Breast epithelium (tissue), 4 donors: ENCODE data around the gene SERPINB13. TPM values are rescaled to one million over a fixed set of nuclear protein-coding genes. Genes with fewer than 3 reads are reported as not detected.

Experiments
- DNase-seq, 2 donors: peaks; one replicate each; pipeline ENCODE4 v3.0.0-alpha.2; 2019; ENCODE audit warnings: low spot score in 2 of 2
- H3K27ac ChIP-seq, 2 donors: fragments of 200-600 bp; sonication (generic) in 1 of 2; one replicate each; pipeline ENCODE4 v1.5.1; 2016 to 2019; ENCODE audit warnings: mild to moderate bottlenecking in 1 of 2
- H3K27me3 ChIP-seq, 2 donors: fragments of 200-600 bp; sonication (generic) in 1 of 2; one replicate each; pipeline versions ENCODE4 v1.5.1 to v1.6.0; 2017 to 2019; ENCODE audit warnings: control low read depth in 1 of 2, mild to moderate bottlenecking in 1 of 2
- H3K36me3 ChIP-seq: fragments of 200-600 bp; one replicate; pipeline ENCODE4 v1.5.1; 2019
- H3K4me1 ChIP-seq, 2 donors: fragments of 200-600 bp; sonication (generic); one replicate each; pipeline ENCODE4 v1.5.1; 2016 to 2019; ENCODE audit warnings: control low read depth in 1 of 2
- H3K4me3 ChIP-seq, 3 donors: fragments of 200-600 bp; sonication (generic); 1 replicate in 2 of 3; 2 replicates in 1 of 3; pipeline ENCODE4 v1.5.1; 2016 to 2019; ENCODE audit warnings: mild to moderate bottlenecking in 3 of 3, moderate library complexity in 2 of 3
- H3K9me3 ChIP-seq, 2 donors: fragments of 200-600 bp; sonication (generic) in 1 of 2; one replicate each; pipeline ENCODE4 v1.5.1; 2016 to 2019; ENCODE audit warnings: control low read depth in 1 of 2
- POLR2A ChIP-seq: fragments of 450-650 bp; IDR thresholded peaks from one replicate; pipeline ENCODE4 v1.6.1; 2016; ENCODE audit warnings: antibody characterized with exemption, mild to moderate bottlenecking, moderate library complexity
- POLR2AphosphoS5 ChIP-seq, 3 donors: sonication (generic); formaldehyde crosslinking; IDR thresholded peaks; one replicate each; pipeline ENCODE4 v1.6.1; 2017; ENCODE audit warnings: antibody characterized with exemption in 3 of 3
- intact Hi-C: fragments of 100-400 bp; cut with DNase I; formaldehyde crosslinking; loops from one replicate; pipeline ENCODE4 v1.15.1; 2023; ENCODE audit warnings: low total_unique reads
- total RNA-seq, 3 donors: library from RNA; depleted of rRNA; stranded (reverse); fragments of >200 nt; gene quantifications; one replicate each; pipeline ENCODE4 v1.1.0, GENCODE V29; 2016
- TF ChIP-seq, protein P1 (sequence below), 3 donors: fragments of 450-650 bp; IDR thresholded peaks; one replicate each; pipeline ENCODE4 v1.5.1; 2016 to 2017; ENCODE audit warnings: antibody characterized with exemption in 3 of 3, mild to moderate bottlenecking in 3 of 3, moderate library complexity in 3 of 3

Gene SERPINB13, protein sequence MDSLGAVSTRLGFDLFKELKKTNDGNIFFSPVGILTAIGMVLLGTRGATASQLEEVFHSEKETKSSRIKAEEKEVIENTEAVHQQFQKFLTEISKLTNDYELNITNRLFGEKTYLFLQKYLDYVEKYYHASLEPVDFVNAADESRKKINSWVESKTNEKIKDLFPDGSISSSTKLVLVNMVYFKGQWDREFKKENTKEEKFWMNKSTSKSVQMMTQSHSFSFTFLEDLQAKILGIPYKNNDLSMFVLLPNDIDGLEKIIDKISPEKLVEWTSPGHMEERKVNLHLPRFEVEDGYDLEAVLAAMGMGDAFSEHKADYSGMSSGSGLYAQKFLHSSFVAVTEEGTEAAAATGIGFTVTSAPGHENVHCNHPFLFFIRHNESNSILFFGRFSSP
- not detected for total RNA-seq

DNA sequence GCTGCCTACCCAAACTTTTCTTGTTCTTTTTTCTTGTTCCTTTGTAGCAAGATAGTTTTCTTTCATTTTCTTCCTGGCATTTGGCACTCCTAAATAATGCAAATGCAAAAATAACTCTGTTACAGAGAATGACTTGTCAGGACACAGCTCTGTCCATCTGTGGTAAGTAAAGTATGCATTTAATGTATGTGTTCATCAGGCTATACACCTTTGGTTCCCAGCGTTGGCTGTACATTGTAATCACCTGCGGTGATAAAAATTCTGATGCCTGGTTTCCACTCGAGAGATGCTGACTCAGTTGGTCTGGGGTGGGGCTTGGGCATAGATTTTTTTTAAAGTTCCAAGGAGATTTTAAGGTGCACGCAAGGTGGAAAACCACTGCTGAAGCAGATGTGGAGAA, at the start of gene SERPINB13:
SERPINB13 (plus strand) TSS at position 378 of the 400 bp plus-strand sequence. CDS start 1,325 bp downstream, outside the sequence.
- DNase-seq: no peak
- no peak within 1 kb of the TSS for H3K4me3 ChIP-seq
- TF ChIP-seq POLR2A (no peak), POLR2AphosphoS5 (IDR thresholded peaks at IDR 0.05) (no peak)
- TF ChIP-seq, protein P1, sequence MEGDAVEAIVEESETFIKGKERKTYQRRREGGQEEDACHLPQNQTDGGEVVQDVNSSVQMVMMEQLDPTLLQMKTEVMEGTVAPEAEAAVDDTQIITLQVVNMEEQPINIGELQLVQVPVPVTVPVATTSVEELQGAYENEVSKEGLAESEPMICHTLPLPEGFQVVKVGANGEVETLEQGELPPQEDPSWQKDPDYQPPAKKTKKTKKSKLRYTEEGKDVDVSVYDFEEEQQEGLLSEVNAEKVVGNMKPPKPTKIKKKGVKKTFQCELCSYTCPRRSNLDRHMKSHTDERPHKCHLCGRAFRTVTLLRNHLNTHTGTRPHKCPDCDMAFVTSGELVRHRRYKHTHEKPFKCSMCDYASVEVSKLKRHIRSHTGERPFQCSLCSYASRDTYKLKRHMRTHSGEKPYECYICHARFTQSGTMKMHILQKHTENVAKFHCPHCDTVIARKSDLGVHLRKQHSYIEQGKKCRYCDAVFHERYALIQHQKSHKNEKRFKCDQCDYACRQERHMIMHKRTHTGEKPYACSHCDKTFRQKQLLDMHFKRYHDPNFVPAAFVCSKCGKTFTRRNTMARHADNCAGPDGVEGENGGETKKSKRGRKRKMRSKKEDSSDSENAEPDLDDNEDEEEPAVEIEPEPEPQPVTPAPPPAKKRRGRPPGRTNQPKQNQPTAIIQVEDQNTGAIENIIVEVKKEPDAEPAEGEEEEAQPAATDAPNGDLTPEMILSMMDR (IDR thresholded peaks at IDR 0.05): no peak
- intact Hi-C loops: no loop called here
- H3K27ac ChIP-seq: no peak within 1 kb of the TSS
- H3K4me1 ChIP-seq: no peaks in the 10 kb centered on the region
- no peaks in the 10 kb centered on the region for H3K9me3 ChIP-seq
- H3K27me3 ChIP-seq: no peaks in the 10 kb centered on the region
- no peaks in the 10 kb centered on the region for H3K36me3 ChIP-seq

DNA sequence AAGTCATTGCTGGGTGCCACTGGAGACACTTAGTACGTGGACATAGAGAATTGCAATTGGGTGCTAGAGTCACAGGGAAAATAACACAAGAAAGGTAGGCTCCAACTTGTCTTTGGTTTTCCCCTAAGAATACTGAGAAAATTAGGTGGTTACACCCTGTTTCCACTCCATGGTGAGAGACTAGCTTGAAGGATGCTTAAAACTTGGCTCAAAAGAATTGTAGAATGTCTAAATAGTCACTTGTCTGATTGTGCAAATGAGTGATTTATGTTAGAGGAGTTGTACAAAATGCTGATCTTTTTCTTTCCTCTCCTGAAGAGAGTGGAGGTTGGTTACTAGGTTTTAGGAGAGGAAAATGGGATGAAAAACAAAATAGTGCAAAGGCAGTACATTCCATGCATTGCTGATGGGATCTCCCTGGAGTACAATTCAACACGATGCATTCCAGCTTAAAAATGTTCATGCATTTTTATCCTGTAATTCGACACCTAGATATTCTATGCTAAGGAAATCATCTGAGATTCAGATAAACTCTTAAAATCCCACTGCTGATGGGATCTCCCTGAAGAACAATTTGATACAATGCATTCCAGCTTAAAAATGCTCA, 47.1 kb upstream of the SERPINB13 start:
- Histone ChIP-seq H3K36me3 (no peaks in the 10 kb centered on the region), H3K4me1 (no peaks in the 10 kb centered on the region), H3K4me3 (no peak overlapping the region), H3K9me3 (no peaks in the 10 kb centered on the region), H3K27me3 (no peaks in the 10 kb centered on the region), H3K27ac (no peak overlapping the region)
- intact Hi-C loops: no loop called here
- DNase-seq: no peak
- TF ChIP-seq, protein P1 (IDR thresholded peaks at IDR 0.05): no peak
- TF ChIP-seq POLR2AphosphoS5 (IDR thresholded peaks at IDR 0.05): no peak
- no peak for TF ChIP-seq POLR2A

DNA sequence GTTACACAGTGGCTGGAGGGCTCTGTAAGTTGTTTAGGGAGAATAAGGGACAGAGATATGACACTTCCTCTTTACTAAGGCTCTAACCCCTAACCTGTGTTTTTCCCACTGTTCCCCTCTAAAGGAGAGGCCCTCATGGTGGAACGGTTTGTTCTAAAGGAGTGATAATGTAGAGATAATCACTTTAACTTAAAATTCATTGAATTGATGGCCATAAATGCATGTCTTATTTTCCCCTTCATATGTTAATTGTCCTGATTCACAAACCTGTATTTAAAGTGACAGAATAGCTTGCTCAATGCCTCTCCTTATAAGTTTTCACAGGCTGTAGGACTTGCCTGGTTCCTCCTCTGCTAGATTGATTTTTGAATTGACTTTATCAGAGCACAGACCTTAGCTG, 45.1 kb upstream of the SERPINB13 start, which contains the start of gene SERPINB12:
SERPINB12 (plus strand) TSS at position 301 of the 400 bp plus-strand sequence. CDS start 13,791 bp downstream, outside the sequence.
- Histone ChIP-seq H3K9me3 (no peaks in the 10 kb centered on the region), H3K27ac (no peak within 1 kb of the TSS), H3K36me3 (no peaks in the 10 kb centered on the region), H3K4me3 (no peak within 1 kb of the TSS), H3K27me3 (no peaks in the 10 kb centered on the region), H3K4me1 (no peaks in the 10 kb centered on the region)
- DNase-seq: no peak
- TF ChIP-seq POLR2A (no peak), POLR2AphosphoS5 (IDR thresholded peaks at IDR 0.05) (no peak)
- TF ChIP-seq, protein P1 (IDR thresholded peaks at IDR 0.05): no peak
- intact Hi-C loops: no loop called here

- Histone ChIP-seq H3K27ac (no peak overlapping the region), H3K9me3 (no peaks in the 10 kb centered on the region), H3K27me3 (no peaks in the 10 kb centered on the region), H3K4me3 (no peak overlapping the region), H3K36me3 (no peaks in the 10 kb centered on the region), H3K4me1 (no peaks in the 10 kb centered on the region)
- no peak for DNase-seq
- TF ChIP-seq, protein P1 (IDR thresholded peaks at IDR 0.05): no peak
- TF ChIP-seq POLR2A (no peak), POLR2AphosphoS5 (IDR thresholded peaks at IDR 0.05) (no peak)
- intact Hi-C loops: no loop called here
These were observed 43.1 kb upstream of the SERPINB13 start for GRCh38 chr18:63544017-63544416.

GRCh38 chr18:63545000-63545399, 42.1 kb upstream of the SERPINB13 start:
- no peak for DNase-seq
- no peaks in the 10 kb centered on the region for H3K27me3 ChIP-seq
- no peak for TF ChIP-seq POLR2A
- no peak for TF ChIP-seq POLR2AphosphoS5 (IDR thresholded peaks at IDR 0.05)
- TF ChIP-seq, protein P1 (IDR thresholded peaks at IDR 0.05): no peak
- H3K27ac ChIP-seq: no peak overlapping the region
- H3K4me1 ChIP-seq: no peaks in the 10 kb centered on the region
- intact Hi-C loops: no loop called here
- H3K36me3 ChIP-seq: no peaks in the 10 kb centered on the region
- H3K9me3 ChIP-seq: no peaks in the 10 kb centered on the region
- H3K4me3 ChIP-seq: no peak overlapping the region
